ENCODE measurements around the gene BCAP29. TPM values are rescaled to one million over a fixed set of nuclear protein-coding genes. Genes with fewer than 3 reads are reported as not detected.
"Not testable (repeated sequence)": the region's sequence is repeated elsewhere in the genome, so short reads cannot be mapped to it uniquely, and the experiment has no call there.

The BCAP29 gene
- polyA plus RNA-seq, 10 donors, result 42.5 to 62.4 (median 49.6) TPM

- no peak for DNase-seq
Observed at GRCh38 chr7:107615910-107616680, 36.0 kb downstream of the BCAP29 start.

GRCh38 chr7:107622429-107622828 is 42.4 kb downstream of the BCAP29 start:
- DNase-seq, result peak in 1 of 3 donors; percentile 53

GRCh38 chr7:107622894-107623293 is 42.8 kb downstream of the BCAP29 start:
- DNase-seq, result no peak

DNA sequence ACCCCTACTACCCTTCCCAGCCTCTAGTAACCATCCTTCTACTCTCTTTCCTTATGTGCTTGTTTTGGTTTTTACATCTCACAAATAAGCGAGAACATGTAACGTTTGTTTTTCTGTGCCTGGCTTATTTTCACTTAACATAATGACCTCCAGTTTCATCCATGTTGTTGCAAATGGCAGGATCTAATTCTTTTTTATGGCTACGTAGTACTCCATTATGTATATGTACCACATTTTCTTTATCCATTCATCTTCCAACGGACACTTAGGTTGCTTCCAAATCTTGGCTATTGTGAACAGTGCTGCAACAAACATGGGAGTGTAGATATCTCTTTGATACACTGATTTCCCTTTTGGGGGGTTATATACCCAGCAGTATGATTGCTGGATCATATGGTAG is 47.0 kb downstream of the BCAP29 start:
- no peak for DNase-seq

DNA sequence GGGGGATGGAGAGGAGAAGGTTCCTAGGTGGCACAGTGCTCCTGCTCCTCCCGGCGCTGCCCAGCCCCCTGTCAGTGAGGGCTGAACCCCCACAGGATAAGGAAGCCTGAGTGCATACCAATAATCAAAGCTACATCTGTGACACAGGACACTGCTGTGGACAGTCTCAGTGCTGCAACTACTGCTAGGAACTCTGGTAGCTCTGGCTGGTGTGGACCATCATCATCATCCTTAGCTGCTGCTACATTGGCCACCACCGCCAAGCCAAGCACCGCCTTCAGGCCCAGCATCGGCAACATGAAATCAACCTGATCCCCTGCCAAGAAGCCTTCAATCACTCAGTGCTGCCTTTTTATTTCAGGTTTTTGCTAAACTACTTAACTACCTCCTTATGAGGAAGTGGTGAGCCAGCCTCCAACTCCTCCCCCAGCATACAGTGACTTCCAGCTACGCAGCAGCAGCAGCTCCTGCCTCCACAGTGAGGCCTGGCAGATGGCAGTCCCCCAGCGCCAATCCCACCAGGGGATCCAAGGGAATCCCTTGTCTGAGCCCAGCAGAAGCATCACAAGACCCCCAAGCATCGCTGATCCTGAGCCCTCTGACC is 48.5 kb downstream of the BCAP29 start:
- no peak for DNase-seq

- no peak for DNase-seq
Observed at GRCh38 chr7:107630342-107630741, 50.3 kb downstream of the BCAP29 start.

DNA sequence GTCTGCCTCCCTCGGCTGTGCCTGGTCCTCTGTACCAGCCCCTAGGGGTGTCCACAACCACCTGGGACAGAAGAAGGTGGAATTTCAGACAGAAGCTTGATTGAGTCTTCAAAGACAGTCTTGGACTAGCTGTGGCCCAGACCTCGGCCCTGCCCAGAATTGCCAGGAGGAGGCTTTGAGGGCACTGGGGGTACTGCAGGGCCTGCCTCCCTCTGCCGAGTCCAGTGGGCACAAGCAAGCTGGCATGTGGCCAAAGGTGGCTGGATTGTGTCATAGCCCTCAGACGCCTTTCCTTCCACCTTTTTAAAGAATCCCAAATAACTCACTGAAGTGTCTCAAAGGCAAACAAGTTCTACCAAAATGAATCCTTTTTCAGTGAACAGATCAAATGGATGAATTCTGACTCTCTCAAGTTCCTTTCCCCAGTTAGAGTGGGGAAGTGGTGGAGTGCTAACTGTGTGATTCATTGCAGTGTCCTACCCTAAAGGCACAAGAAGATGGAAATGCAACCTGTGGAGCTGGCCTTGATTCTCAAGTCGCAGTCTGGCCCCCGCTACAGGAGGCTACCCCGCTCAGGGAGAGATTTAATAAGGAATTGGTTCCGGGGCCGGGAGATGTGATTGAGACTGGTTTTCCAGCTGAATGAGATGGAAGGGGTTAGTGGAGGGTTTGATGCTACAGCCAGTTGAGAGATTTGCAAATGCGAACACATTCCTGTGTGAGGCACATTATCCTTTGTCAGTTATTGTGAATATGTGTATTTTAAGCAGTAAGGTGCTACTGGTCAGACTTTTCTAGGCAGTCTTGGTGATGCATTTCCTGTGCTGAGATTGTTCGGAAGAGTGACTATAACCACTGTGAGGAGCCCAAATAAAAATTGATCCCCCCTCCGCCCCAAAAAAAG is 51.8 kb downstream of the BCAP29 start:
- DNase-seq, result no peak

- no peak for DNase-seq
Observed at GRCh38 chr7:107632492-107632865, 52.4 kb downstream of the BCAP29 start.

- DNase-seq, result no peak
Observed at GRCh38 chr7:107638594-107638993, 58.5 kb downstream of the BCAP29 start.

GRCh38 chr7:107639070-107639469 is 59.0 kb downstream of the BCAP29 start:
- DNase-seq, result not testable (repeated sequence)

DNA sequence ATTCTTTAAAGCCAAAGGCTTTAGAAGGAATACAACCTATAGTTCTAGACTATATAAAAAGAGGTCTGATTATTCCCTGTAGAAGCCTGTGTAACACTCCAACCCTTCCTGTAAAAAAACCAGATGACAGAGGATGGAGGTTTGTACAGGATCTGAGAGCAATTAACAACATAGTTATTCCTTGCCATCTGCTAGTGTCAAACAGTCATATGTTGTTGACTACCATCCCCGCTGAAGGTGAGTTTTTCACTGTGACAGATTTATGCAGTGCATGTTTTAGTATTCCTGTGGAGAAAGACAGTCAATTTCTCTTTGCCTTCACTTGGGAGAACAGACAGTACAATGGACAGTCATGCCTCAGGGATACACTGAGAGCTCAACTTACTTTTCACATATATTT is 61.6 kb downstream of the BCAP29 start:
- no peak for DNase-seq

DNA sequence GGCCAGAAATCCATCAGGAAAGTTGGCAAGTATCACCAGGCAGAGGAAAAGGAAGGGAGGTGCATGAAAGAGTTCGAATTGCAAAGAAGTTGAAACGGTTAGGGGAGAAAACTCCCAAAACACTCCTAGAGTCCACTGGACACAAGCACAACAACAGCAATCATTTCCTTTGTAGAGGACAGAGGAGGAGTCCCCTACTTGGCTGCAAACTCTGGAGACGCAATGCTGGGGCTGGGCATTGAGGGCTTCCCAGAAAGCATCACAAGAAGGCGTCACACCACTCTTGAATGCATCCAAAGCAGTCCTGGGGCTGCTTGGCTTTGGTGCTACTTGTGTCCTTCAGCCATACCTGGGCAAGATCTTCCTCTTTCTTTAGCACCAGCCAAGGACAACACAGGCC is 62.5 kb downstream of the BCAP29 start:
- DNase-seq, result no peak

DNA sequence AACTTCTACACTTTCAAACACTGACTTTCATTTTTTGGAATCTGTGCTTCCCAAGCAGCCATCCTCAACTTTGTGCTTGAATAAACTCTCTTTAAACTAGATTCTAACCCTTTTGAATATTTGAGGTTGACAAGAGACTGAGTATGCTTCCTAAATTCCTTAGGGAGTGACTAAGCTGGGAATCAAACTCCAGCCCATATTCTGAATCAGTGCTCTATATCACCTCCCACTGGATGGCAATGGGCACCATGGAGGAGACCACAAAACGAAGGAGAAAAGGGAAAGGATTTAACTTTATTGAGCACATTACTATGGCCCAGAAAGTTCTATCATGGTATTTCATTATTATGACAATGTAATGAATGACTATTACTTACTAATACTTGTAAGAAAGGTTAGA is 63.4 kb downstream of the BCAP29 start:
- peak in 1 of 3 donors; percentile 34 for DNase-seq

- DNase-seq, result no peak
Observed at GRCh38 chr7:107643938-107644308, 63.9 kb downstream of the BCAP29 start.

DNA sequence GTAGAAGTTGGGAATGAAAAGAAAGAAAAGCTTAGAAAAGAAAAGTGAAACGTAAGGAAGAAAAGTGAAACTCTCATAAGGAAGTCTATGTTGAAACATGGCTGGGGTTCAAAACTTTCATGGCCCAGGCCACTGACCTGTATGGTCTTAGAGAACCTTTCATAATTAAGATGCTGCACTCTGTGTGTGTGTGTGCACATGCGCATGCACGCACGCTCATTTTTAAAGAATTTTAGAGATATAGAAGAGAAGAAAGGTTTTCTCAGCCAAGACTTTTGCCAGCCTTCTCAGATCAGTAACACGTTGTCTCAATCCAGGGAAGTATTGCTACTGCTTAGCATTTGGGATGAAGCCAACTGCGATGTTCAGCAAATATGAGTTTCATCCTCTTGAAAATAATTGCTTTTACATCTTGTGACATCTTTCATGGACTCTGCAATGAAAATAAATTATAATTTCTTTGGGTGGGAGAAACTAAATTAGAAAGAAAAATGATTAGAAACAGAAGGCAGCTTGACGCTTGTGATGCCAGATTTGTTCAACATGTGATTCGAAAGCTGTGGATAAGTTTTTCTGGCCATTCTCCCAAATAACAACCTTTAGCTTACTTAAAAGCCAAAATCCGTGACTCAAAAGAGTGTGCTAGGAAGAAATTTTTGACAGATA is 64.4 kb downstream of the BCAP29 start:
- peak in 2 of 3 donors; percentile 14 to 33 for DNase-seq

DNA sequence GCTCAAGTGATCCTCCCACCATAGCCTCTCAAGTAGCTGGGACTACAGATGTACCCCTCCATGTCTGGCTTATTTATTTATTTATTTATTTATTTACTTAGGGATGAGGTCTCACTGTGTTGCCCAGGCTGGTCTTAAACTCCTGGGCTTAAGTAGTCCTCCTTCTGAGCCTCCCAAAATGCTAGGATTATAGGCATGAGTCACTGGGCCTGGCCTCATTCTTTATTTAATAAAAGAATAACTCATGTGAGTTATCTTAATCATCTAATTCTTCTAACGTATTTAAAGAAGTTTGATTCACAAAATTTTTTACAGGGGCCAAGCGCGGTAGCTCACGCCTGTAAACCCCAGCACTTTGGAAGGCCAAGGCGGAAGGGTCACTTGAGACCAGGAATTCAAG is 72.6 kb downstream of the BCAP29 start:
- no peak for DNase-seq

- DNase-seq, result no peak
Observed at GRCh38 chr7:107658467-107658866, 78.4 kb downstream of the BCAP29 start.

DNA sequence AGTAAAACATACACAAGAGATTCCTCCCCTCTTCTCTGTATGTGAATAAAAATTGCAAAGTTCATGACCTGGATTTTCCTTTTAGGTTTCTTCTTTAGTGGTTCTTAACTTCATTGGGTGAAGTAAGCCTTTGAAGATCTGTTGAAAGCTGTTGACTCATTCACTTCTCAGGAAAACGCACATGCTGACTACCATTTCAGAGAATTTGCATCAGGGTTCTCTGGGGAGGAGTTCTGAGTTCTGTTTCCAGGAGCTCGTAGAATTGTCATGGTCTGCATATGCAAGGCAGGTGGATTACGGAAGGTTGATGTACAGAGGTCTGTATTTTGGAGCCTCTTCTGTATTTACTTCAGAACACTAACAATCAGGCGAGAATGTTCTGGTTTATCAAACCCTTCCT is 79.6 kb downstream of the BCAP29 start:
- DNase-seq, result peak in 1 of 3 donors; percentile 44

DNA sequence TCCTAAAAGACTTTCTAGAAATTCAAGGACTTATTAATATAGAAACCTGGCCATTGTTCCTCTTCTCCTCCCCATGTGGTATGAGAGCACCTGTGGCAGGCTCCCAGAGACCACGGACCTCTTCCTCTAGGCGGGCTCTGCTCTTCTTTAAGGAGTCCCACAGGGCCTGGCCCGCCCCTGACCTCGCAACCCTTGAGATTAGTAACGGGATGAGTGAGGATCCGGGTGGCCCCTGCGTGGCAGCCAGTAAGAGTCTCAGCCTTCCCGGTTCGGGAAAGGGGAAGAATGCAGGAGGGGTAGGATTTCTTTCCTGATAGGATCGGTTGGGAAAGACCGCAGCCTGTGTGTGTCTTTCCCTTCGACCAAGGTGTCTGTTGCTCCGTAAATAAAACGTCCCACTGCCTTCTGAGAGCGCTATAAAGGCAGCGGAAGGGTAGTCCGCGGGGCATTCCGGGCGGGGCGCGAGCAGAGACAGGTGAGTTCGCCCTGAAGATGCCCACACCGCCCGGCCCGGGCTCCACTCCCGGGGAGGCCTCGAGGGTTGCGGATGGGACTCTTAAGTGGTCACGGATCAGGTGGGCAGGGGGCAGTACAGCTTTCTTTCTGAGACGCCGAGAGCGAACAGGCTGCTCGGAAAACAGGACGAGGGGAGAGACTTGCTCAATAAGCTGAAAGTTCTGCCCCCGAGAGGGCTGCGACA is 80.5 kb downstream of the BCAP29 start, which contains the start of gene SLC26A4:
TSS of gene SLC26A4 (plus strand) at position 448 of the 700 bp plus-strand sequence. CDS start 814 bp downstream, outside the sequence.
- no peak for DNase-seq

- peak; percentile 19 to 74 (median 36) for DNase-seq
Observed at GRCh38 chr7:107661081-107661864, 81.2 kb downstream of the BCAP29 start.
